NCI-H774 (cell line): ENCODE data around the gene CADPS.

Source experiments
- DNase-seq: peaks from one replicate; lab custom pipeline; 2025; lab: John Stamatoyannopoulos, UW

The CADPS gene

DNA sequence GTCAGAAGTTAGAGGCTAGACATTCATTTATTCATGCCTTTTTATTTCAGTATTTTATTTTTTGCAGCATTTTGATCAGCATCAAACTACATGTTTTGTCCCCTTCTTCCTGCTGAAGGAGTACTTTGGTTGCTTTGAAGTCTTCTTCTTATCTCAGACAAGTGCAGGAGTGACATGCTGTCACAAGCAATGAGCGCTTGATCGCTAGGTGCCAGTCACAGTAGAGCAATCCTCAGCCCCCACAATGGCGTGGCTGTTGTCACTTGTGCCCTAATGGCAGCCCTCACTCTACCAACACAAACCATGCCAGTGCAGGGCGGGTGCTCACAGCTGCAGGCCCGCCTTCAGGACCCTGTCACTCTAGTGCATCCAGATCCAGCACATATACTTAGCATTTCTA, 317.2 kb downstream of the CADPS start:
- no peak for DNase-seq

DNA sequence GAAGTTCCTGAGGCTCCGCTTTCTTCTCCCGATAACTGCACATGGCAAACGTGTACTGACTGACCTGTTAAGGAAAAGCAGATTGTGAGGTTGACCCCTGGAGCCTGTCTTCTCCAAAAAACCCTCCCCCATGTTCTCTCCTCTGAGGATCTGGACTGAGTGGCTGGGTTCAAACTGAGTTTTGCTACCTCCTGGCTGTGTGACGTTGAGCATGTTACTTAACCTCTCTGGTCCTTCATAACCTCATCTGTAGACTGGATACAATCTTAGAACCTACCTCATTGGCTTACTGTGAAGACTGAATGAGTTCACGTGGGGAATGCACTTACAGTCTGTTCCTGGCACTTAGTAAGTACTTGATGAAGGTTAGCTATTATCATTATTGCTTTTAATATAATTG, 317.8 kb downstream of the CADPS start:
- no peak for DNase-seq

- no peak for DNase-seq
These were observed 318.9 kb downstream of the CADPS start for GRCh38 chr3:62556121-62556815.

- DNase-seq = no peak
These were observed 320.9 kb downstream of the CADPS start for GRCh38 chr3:62554264-62554799.

DNA sequence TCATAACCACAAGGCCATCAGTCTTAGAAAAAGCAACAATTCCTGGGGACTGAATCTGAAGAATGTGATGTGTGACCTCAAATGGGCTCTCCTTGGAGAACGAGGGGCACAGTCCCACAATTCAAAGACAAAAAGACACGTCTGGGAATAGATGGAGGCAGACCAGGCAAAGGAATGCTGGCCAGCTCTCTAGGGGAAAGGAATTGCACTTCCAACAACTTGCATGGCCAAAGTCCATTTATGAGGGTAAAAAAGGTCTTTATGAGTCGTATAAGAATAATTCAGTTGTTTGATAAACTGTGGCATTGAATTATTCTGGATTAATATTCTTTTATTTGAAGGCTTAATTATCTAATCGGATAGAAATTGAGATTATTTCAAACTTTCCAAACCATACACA, 321.4 kb downstream of the CADPS start:
- DNase-seq = no peak

GRCh38 chr3:62551556-62551955, 323.7 kb downstream of the CADPS start:
- DNase-seq = no peak

DNA sequence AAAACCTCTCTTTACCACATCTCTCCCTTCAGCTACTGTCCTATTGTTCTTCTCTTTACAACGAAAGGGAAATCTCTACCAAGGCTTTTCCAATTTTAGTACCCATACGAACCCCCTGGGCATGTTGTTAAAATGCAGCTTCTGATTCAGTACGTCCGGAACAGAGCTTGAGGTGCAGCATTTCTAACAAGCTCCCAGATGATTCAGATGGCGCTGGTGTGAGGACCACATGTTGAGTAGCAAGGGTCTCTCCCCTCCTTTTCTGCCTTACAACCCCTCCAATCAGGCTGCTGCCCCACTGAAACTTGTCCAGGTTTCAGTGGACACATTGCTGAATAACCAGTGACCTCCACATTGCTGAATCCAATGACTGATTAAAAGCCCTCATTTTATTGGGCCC, 324.8 kb downstream of the CADPS start:
- no peak for DNase-seq

GRCh38 chr3:62548528-62549205, 326.5 kb downstream of the CADPS start:
- DNase-seq = no peak

DNA sequence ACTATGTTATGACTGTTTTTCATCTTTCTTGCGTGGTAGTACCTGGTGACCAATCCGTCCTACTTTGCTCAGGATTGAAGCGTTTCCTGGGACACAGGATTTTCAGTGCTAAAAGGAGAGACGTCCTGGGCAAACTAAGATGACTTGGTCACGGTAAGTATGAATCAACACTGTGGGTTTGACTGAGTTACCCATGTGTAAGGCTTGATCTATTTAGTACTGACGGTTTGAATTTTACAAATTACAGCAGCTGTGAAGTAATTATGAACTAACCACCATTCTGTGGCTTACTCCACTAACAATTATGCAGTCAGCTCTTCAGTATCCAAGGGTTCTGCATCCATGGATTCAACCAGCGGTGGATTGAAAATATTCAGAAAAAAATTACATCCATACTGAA, 328.9 kb downstream of the CADPS start:
- no peak for DNase-seq

- DNase-seq = no peak
These were observed 333.0 kb downstream of the CADPS start for GRCh38 chr3:62542185-62542584.

- DNase-seq = no peak
These were observed 335.5 kb downstream of the CADPS start for GRCh38 chr3:62539762-62540161.

DNA sequence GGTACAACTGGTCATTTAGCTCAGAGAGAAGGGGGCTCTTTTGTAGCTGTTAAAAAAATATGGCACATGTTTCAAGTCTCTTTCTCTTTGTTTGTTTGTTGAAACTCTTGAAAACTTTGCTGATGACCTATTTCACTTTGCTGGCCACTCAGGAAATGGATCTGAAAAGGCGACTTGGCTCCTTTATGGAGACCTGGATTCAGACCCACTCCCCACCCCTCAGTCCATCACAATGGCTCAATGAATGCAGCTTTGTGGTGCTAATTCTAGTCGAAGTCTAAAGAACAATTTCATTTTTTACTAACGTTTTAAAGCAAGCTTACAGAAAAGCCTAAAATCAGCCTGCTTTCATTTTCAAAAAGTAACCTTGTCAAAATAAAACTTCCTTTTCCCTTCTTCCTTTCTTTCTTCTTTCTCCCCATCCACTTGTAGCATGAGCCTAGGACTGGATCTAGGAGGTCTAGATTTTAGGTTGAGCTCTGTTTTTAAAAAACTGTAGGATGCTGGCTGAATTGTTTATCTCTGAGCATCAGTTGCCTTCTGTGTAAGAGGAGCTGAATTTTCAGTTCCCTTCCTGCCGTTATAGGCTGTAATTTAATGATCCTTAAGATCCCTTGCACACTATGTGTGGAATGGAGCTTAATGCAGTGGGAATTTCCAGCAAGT, 336.4 kb downstream of the CADPS start:
- DNase-seq = no peak

- DNase-seq = no peak
These were observed 340.9 kb downstream of the CADPS start for GRCh38 chr3:62534326-62534725.

DNA sequence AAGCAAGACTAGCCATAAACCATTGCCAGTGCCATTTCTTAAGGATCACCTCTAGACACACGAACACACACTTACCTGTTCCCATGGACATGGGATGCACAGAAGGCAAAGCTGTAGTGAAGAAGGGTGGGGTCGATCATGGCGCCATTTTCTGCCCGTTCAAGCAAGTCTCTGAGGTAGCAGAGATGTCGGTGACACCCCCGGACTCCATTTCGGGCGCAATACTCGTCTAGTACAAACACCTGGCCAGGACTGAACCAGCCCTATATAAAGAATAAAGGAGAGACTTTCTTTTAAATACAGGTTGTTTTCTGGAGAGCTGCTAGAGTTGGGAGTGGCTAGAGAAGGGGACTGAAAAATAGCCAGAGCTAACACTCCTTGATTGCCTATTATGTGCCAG, 342.4 kb downstream of the CADPS start:
- DNase-seq = no peak

- DNase-seq = no peak
These were observed 343.2 kb downstream of the CADPS start for GRCh38 chr3:62531981-62532380.

- no peak for DNase-seq
These were observed 343.7 kb downstream of the CADPS start for GRCh38 chr3:62531493-62531892.

DNA sequence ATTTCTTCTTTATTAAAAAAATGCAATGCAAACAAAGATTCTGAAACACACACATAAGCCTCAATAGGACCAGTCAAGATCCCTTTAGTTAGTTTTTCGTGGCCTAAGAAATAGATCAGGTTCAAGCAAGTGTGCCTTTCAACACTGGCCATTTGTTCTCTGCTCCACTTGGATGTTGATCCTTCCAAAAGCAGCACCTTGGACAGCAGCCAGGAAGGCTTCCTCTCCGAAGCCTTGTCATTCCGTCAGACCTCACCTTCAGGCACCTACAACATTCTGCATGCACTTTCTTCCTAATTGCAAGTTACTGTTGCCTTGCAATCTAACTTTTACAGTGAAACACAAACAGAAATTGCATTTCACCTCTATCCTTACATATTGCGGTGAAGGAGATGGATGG, 346.0 kb downstream of the CADPS start:
- DNase-seq = no peak

DNA sequence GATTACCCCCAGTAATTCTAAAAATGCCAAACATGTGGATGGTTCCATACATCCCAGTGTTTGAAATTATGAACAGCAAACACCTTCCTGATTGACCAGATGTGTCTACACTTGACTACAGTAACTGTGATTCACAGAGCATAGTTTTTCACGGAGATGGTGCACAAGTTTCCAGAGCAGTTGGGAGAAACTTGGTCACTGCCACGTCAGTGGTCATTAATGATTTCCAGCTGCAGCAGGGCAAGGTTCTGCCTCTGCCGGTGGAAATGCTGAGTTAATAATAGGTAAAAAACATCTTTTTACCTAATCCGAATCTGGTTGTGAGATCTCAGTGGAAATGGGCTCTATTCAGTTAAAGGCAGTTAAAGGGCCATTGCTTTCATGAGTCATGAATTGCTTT, 347.7 kb downstream of the CADPS start:
- no peak for DNase-seq

DNA sequence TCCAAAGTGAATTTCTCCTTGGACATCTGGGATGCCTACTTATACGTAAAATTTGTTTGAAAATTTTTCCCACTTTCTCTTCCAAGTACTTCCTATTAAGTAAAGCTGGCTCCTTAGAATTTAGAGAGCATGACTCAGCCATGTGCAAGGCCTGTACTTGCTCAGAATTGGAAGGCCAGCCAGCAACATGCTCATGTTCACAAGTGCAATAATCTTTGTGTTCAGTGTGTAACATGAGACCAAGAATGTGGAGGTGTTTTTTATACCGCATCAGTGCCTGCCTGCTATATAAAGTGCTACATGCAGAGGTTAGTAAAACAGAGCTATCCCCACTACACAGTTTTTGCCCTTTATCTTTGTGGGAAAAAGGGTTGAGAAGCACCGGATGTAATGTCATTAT, 349.9 kb downstream of the CADPS start:
- no peak for DNase-seq

GRCh38 chr3:62523672-62524071, 351.5 kb downstream of the CADPS start:
- DNase-seq = no peak

GRCh38 chr3:62521464-62522105, 353.6 kb downstream of the CADPS start:
- DNase-seq = no peak

- no peak for DNase-seq
These were observed 371.7 kb downstream of the CADPS start for GRCh38 chr3:62503516-62503915.
